Stimulated activated CD4-positive, alpha-beta T cell treated with anti-CD3 and anti-CD28 coated beads, TNF-alpha, amount 100 ng/mL, for 4 hours (primary cell): ENCODE results near the gene CCDC102A.

Experiments
- DNase-seq, 3 experiments: peaks; one replicate each; pipeline ENCODE4 v3.0.0-alpha.2; 2020; ENCODE audit warnings: low read depth in 3 of 3

CCDC102A gene

GRCh38 chr16:57519796-57520360, 16.5 kb downstream of the CCDC102A start:
- peak; percentile 65 to 70 (median 68) for DNase-seq

- no peak for DNase-seq
These were observed 17.4 kb downstream of the CCDC102A start for GRCh38 chr16:57518922-57519321.

- DNase-seq: no peak
These were observed 17.9 kb downstream of the CCDC102A start for GRCh38 chr16:57518520-57518919.

GRCh38 chr16:57517397-57518367, 18.7 kb downstream of the CCDC102A start:
- no peak for DNase-seq

- no peak for DNase-seq
These were observed 19.6 kb downstream of the CCDC102A start for GRCh38 chr16:57516773-57517172.

- DNase-seq: no peak
These were observed 20.1 kb downstream of the CCDC102A start for GRCh38 chr16:57516176-57516725.

- DNase-seq: no peak
These were observed 21.4 kb downstream of the CCDC102A start for GRCh38 chr16:57514791-57515600.

GRCh38 chr16:57514371-57514770, 22.0 kb downstream of the CCDC102A start:
- no peak for DNase-seq

- DNase-seq: no peak
These were observed 22.8 kb downstream of the CCDC102A start for GRCh38 chr16:57513371-57514102.

- DNase-seq: no peak
These were observed 23.9 kb downstream of the CCDC102A start for GRCh38 chr16:57512296-57513001.

- DNase-seq: no peak
These were observed 26.1 kb downstream of the CCDC102A start for GRCh38 chr16:57510016-57510871.

- no peak for DNase-seq
These were observed 27.0 kb downstream of the CCDC102A start for GRCh38 chr16:57509231-57509923.

GRCh38 chr16:57508035-57508425, 28.3 kb downstream of the CCDC102A start:
- DNase-seq: no peak

GRCh38 chr16:57507136-57508034, 29.0 kb downstream of the CCDC102A start:
- DNase-seq: no peak

- DNase-seq: no peak
These were observed 31.2 kb downstream of the CCDC102A start for GRCh38 chr16:57505169-57505568.

- no peak for DNase-seq
These were observed 31.9 kb downstream of the CCDC102A start for GRCh38 chr16:57504491-57504890.

- no peak for DNase-seq
These were observed 32.4 kb downstream of the CCDC102A start for GRCh38 chr16:57504001-57504400.

- DNase-seq: no peak
These were observed 33.0 kb downstream of the CCDC102A start for GRCh38 chr16:57503366-57503765.
